ENCODE data around the gene CYB5R4. TPM values are rescaled to one million over a fixed set of nuclear protein-coding genes. Genes with fewer than 3 reads are reported as not detected.
A peak's percentile ranks its signal among the peaks of the same experiment; 100 is the strongest.

Gene CYB5R4
- total RNA-seq, 1 donor from 2014 or later: 13.0 TPM

DNA sequence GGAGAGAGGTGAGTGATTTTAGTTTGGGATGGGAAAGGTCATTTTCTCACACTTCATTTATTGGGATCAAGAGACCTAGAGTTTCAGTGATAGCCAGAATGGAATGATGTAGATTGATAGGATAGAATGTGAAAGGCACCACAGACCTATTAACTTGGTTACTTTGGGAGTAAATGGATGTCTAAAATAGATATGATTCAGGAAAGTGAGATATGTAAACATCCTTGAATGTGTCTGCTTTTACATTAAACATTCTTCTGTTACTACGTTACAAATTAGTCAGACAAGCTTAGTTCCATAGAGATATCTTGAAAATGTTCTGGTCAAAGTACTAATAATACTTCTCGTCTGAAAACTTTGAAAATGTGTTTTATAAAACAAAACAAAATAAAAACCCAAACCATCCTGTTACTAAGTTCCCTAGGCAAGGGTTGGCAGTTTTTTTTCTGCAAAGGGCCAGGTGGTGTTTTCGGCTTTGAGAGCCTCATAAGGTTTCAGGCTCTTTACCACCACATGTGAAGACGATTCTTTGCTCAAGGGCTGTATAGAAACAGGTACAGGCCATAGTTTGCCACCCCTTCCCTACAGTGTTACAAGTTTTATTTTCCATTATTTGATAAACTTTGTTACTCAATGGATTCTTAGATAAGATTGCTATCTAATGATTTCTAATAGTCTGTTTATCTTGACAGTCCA lies 3.4 kb downstream of the CYB5R4 start:
- H3K9me3 Mint-ChIP-seq (ENCODE audit: low read depth): no peaks in the 10 kb centered on the region
- TF ChIP-seq, protein P1, sequence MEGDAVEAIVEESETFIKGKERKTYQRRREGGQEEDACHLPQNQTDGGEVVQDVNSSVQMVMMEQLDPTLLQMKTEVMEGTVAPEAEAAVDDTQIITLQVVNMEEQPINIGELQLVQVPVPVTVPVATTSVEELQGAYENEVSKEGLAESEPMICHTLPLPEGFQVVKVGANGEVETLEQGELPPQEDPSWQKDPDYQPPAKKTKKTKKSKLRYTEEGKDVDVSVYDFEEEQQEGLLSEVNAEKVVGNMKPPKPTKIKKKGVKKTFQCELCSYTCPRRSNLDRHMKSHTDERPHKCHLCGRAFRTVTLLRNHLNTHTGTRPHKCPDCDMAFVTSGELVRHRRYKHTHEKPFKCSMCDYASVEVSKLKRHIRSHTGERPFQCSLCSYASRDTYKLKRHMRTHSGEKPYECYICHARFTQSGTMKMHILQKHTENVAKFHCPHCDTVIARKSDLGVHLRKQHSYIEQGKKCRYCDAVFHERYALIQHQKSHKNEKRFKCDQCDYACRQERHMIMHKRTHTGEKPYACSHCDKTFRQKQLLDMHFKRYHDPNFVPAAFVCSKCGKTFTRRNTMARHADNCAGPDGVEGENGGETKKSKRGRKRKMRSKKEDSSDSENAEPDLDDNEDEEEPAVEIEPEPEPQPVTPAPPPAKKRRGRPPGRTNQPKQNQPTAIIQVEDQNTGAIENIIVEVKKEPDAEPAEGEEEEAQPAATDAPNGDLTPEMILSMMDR (IDR thresholded peaks at IDR 0.05): no peak
- peaks cover 46% of the 10 kb centered on the region for H3K4me1 Mint-ChIP-seq (ENCODE audit: low read depth)
- H3K4me3 Mint-ChIP-seq (ENCODE audit: unreplicated experiment): peak overlapping the region; percentile 16
- peak overlapping the region; percentile 76 for H3K27ac Mint-ChIP-seq (ENCODE audit: unreplicated experiment)
- no peak for DNase-seq (ENCODE audit: low spot score)
- no peaks in the 10 kb centered on the region for H3K27me3 Mint-ChIP-seq (ENCODE audit: low read depth)
- H3K36me3 Mint-ChIP-seq (ENCODE audit: low read depth): peaks cover 2% of the 10 kb centered on the region

DNA sequence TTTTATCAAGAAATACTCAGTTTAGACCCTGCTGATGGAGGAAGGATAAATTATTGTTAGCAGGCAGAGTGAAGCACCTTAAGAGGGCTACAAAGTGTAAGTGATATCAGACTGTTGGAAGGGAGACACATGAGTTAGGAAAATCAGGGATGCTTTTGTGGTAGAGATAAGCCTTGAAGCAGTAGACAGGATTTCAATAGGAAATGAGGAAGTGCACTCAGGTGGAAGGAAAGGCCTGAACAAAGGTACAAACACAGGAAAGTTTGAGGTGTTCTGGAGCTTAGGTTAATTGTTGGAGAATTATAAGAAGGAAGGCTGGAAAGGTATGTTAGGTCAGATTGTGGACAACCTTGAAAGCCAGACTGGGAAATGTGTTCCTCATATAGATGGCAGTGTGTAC lies 7.6 kb downstream of the CYB5R4 start:
- DNase-seq (ENCODE audit: low spot score): no peak
- peak overlapping the region; percentile 87 for H3K27ac Mint-ChIP-seq (ENCODE audit: unreplicated experiment)
- peaks cover 39% of the 10 kb centered on the region for H3K4me1 Mint-ChIP-seq (ENCODE audit: low read depth)
- H3K9me3 Mint-ChIP-seq (ENCODE audit: low read depth): no peaks in the 10 kb centered on the region
- H3K4me3 Mint-ChIP-seq (ENCODE audit: unreplicated experiment): no peak overlapping the region
- TF ChIP-seq, protein P1 (IDR thresholded peaks at IDR 0.05): no peak
- peaks cover 2% of the 10 kb centered on the region for H3K36me3 Mint-ChIP-seq (ENCODE audit: low read depth)
- H3K27me3 Mint-ChIP-seq (ENCODE audit: low read depth): no peaks in the 10 kb centered on the region

DNA sequence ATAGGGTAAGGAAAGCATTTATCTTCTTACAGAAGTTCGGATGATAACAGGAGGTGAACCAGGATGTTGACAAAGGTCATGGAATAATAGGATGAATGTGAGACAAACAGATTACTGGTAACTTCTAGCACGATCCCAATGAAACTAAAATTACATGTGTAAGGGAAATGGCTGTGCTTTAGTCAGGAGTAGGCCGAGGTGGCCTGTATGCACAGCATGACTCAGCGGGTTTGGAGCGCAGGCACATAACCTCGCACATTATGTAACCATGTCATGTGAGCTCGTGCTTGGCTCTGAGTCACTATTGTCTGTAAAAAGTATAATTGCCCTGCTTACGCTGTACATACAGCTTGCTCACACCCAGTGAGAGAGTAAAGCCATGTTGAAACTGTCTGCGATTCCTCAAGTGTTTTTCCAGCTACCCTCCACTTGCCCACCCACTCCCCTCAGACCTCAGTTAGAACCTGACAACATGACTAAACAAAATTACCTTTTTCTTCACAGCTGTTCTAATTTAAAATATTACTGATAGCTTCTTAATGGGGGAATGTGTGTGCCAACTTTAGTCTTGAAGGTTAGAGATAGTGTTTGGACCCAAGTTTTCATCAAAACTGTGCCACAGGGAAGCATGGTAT lies 8.2 kb downstream of the CYB5R4 start:
- Mint-ChIP-seq H3K4me3 (ENCODE audit: unreplicated experiment) (no peak overlapping the region), H3K36me3 (ENCODE audit: low read depth) (peaks cover 2% of the 10 kb centered on the region), H3K9me3 (ENCODE audit: low read depth) (no peaks in the 10 kb centered on the region), H3K27me3 (ENCODE audit: low read depth) (no peaks in the 10 kb centered on the region), H3K27ac (ENCODE audit: unreplicated experiment) (peak overlapping the region; percentile 87), H3K4me1 (ENCODE audit: low read depth) (peaks cover 35% of the 10 kb centered on the region)
- TF ChIP-seq, protein P1 (IDR thresholded peaks at IDR 0.05): no peak
- DNase-seq (ENCODE audit: low spot score): no peak

DNA sequence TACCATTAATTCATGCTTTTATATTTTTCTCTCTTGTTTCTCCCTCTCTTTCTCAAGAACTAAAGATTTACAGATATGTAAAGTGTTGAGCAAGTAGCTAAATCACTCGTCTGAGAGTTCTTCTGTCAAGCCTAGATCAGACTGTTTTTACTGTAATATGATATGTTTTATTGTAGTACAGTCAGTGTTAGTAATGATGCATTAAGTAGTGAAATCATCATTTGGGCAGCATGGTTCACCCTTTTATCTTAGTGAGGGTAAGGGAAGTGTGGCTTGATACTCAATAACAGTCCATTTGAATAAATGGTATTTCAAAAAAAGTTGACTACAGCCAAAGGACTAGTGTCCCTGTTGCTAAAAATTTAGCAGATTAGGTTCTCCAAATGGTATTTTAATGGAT lies 9.2 kb downstream of the CYB5R4 start:
- Mint-ChIP-seq H3K9me3 (ENCODE audit: low read depth) (no peaks in the 10 kb centered on the region), H3K36me3 (ENCODE audit: low read depth) (peaks cover 2% of the 10 kb centered on the region), H3K4me1 (ENCODE audit: low read depth) (peaks cover 29% of the 10 kb centered on the region), H3K27me3 (ENCODE audit: low read depth) (no peaks in the 10 kb centered on the region), H3K27ac (ENCODE audit: unreplicated experiment) (peak overlapping the region; percentile 64), H3K4me3 (ENCODE audit: unreplicated experiment) (no peak overlapping the region)
- TF ChIP-seq, protein P1 (IDR thresholded peaks at IDR 0.05): no peak
- DNase-seq (ENCODE audit: low spot score): no peak

DNA sequence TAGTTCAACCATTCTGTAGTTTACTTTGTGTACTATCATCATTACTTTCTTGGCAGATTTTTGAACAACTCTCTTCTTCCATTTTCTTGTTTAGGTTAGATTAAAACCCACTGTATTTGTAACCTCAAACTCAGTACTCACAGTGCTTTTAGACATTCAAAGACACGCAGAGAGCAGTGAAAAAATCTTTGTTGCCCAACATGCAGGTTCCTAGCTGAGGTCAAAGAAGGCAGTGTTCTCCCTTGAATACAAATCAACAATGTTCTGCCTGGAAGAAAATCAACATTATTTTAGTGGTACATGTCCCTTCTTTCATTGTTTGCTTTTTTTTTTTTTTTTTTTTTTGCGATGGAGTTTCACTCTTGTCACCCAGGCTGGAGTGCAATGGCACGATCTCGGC lies 11.2 kb downstream of the CYB5R4 start:
- H3K27me3 Mint-ChIP-seq (ENCODE audit: low read depth): no peaks in the 10 kb centered on the region
- peaks cover 29% of the 10 kb centered on the region for H3K4me1 Mint-ChIP-seq (ENCODE audit: low read depth)
- no peaks in the 10 kb centered on the region for H3K9me3 Mint-ChIP-seq (ENCODE audit: low read depth)
- no peak overlapping the region for H3K4me3 Mint-ChIP-seq (ENCODE audit: unreplicated experiment)
- DNase-seq (ENCODE audit: low spot score): no peak
- TF ChIP-seq, protein P1 (IDR thresholded peaks at IDR 0.05): no peak
- H3K36me3 Mint-ChIP-seq (ENCODE audit: low read depth): peaks cover under 1% of the 10 kb centered on the region
- H3K27ac Mint-ChIP-seq (ENCODE audit: unreplicated experiment): no peak overlapping the region
